OCI-LY3 (cell line): ENCODE measurements around the gene PFKFB3.

Experiments used
- CTCF ChIP-seq: fragments of 200-600, 300-600 bp; sonication (generic); IDR thresholded peaks from 2 replicates; pipeline ENCODE4 v1.5.1; 2014; ENCODE audit warnings: antibody characterized with exemption, low read length, low read depth
- EZH2phosphoT487 ChIP-seq: fragments of 200-600 bp; shearing (Covaris generic); IDR thresholded peaks from 2 replicates; pipeline ENCODE4 v1.6.1; 2018; ENCODE audit warnings: antibody characterized with exemption, mixed run types, low read depth

- no peak for TF ChIP-seq CTCF
- TF ChIP-seq EZH2phosphoT487, result no peak
Measured at GRCh38 chr10:6168084-6168483, 34.6 kb upstream of the PFKFB3 start.
